Measurements from ENCODE around the gene ANKRD30B.

GRCh38 chr18:14767474-14767873 lies 19.5 kb downstream of the ANKRD30B start:
- TF ChIP-seq POLR2AphosphoS5 (IDR thresholded peaks at IDR 0.05; ENCODE audit: low read depth, low read length) (no peak), SIN3A (conservative IDR thresholded peaks at IDR 0.05 in 1 of 2, IDR thresholded peaks at IDR 0.05 in 1 of 2; ENCODE audit: low read depth in 1 of 2, low read length in 2 of 2) (no peak), POLR2A (IDR thresholded peaks at IDR 0.05; ENCODE audit: control extremely low read depth in 1 of 2, low read depth in 2 of 2, low read length in 2 of 2) (no peak), CTCF (IDR thresholded peaks at IDR 0.05; ENCODE audit: control extremely low read depth in 1 of 3, insufficient read depth in 1 of 3, low read depth in 1 of 3, low read length in 3 of 3) (no peak), TAF1 (IDR thresholded peaks at IDR 0.05; ENCODE audit: low read depth, low read length) (no peak), USF2 (IDR thresholded peaks at IDR 0.05; ENCODE audit: low read length) (no peak), RXRA (IDR thresholded peaks at IDR 0.05; ENCODE audit: insufficient read depth, low read depth, low read length) (no peak), GABPA (IDR thresholded peaks at IDR 0.05; ENCODE audit: borderline replicate concordance, insufficient read depth, low read length) (no peak), HDAC2 (IDR thresholded peaks at IDR 0.05; ENCODE audit: borderline replicate concordance in 1 of 2, low read depth in 2 of 2, low read length in 2 of 2) (no peak), EGR1 (IDR thresholded peaks at IDR 0.05; ENCODE audit: borderline replicate concordance, low read depth, low read length) (no peak)
